ENCODE results near the gene SMC5. TPM values are rescaled to one million over a fixed set of nuclear protein-coding genes. Genes with fewer than 3 reads are reported as not detected.
"Not testable (repeated sequence)": the region's sequence is repeated elsewhere in the genome, so short reads cannot be mapped to it uniquely, and the experiment has no call there.

The SMC5 gene
- polyA plus RNA-seq, 4 donors, result 36.9 to 48.4 (median 42.5) TPM

GRCh38 chr9:70262366-70262765, 3.6 kb downstream of the SMC5 start:
- no peak for DNase-seq (ENCODE audit: low read depth in 4 of 4, low spot score in 3 of 4)

- no peak for DNase-seq (ENCODE audit: low read depth in 4 of 4, low spot score in 3 of 4)
Observed at GRCh38 chr9:70262948-70263347, 4.2 kb downstream of the SMC5 start.

GRCh38 chr9:70263421-70263820, 4.6 kb downstream of the SMC5 start:
- no peak for DNase-seq (ENCODE audit: low read depth in 4 of 4, low spot score in 3 of 4)

GRCh38 chr9:70278305-70278704, 19.5 kb downstream of the SMC5 start:
- no peak for DNase-seq (ENCODE audit: low read depth in 4 of 4, low spot score in 3 of 4)

- DNase-seq (ENCODE audit: low read depth in 4 of 4, low spot score in 3 of 4), result no peak
Observed at GRCh38 chr9:70283848-70284247, 25.1 kb downstream of the SMC5 start.

- DNase-seq (ENCODE audit: low read depth in 4 of 4, low spot score in 3 of 4), result peak in 3 of 4 donors; percentile 28 to 54 (median 30)
Observed at GRCh38 chr9:70285246-70285645, 26.5 kb downstream of the SMC5 start.

- no peak for DNase-seq (ENCODE audit: low read depth in 4 of 4, low spot score in 3 of 4)
Observed at GRCh38 chr9:70285981-70286598, 27.3 kb downstream of the SMC5 start.

GRCh38 chr9:70290626-70291025, 31.8 kb downstream of the SMC5 start:
- DNase-seq (ENCODE audit: low read depth in 4 of 4, low spot score in 3 of 4), result no peak

- no peak for DNase-seq (ENCODE audit: low read depth in 4 of 4, low spot score in 3 of 4)
Observed at GRCh38 chr9:70291446-70291845, 32.7 kb downstream of the SMC5 start.

GRCh38 chr9:70292253-70292652, 33.5 kb downstream of the SMC5 start:
- no peak for DNase-seq (ENCODE audit: low read depth in 4 of 4, low spot score in 3 of 4)

- DNase-seq (ENCODE audit: low read depth in 4 of 4, low spot score in 3 of 4), result no peak
Observed at GRCh38 chr9:70293214-70293613, 34.4 kb downstream of the SMC5 start.

GRCh38 chr9:70297141-70297540, 38.4 kb downstream of the SMC5 start:
- no peak for DNase-seq (ENCODE audit: low read depth in 4 of 4, low spot score in 3 of 4)

- DNase-seq (ENCODE audit: low read depth in 4 of 4, low spot score in 3 of 4), result no peak
Observed at GRCh38 chr9:70298245-70298771, 39.5 kb downstream of the SMC5 start.

GRCh38 chr9:70303268-70303667, 44.5 kb downstream of the SMC5 start:
- no peak for DNase-seq (ENCODE audit: low read depth in 4 of 4, low spot score in 3 of 4)

GRCh38 chr9:70304810-70305209, 46.0 kb downstream of the SMC5 start:
- DNase-seq (ENCODE audit: low read depth in 4 of 4, low spot score in 3 of 4), result no peak

GRCh38 chr9:70315389-70315788, 56.6 kb downstream of the SMC5 start:
- no peak for DNase-seq (ENCODE audit: low read depth in 4 of 4, low spot score in 3 of 4)

GRCh38 chr9:70318002-70318401, 59.2 kb downstream of the SMC5 start:
- DNase-seq (ENCODE audit: low read depth in 4 of 4, low spot score in 3 of 4), result no peak

- DNase-seq (ENCODE audit: low read depth in 4 of 4, low spot score in 3 of 4), result no peak
Observed at GRCh38 chr9:70322096-70322495, 63.3 kb downstream of the SMC5 start.

GRCh38 chr9:70324963-70325362, 66.2 kb downstream of the SMC5 start:
- DNase-seq (ENCODE audit: low read depth in 4 of 4, low spot score in 3 of 4), result no peak

GRCh38 chr9:70328625-70329024, 69.8 kb downstream of the SMC5 start:
- DNase-seq (ENCODE audit: low read depth in 4 of 4, low spot score in 3 of 4), result not testable (repeated sequence)

- peak; percentile 3 to 10 (median 6) for DNase-seq (ENCODE audit: low read depth in 4 of 4, low spot score in 3 of 4)
Observed at GRCh38 chr9:70340572-70340971, 81.8 kb downstream of the SMC5 start.

GRCh38 chr9:70347046-70347445, 88.3 kb downstream of the SMC5 start:
- no peak for DNase-seq (ENCODE audit: low read depth in 4 of 4, low spot score in 3 of 4)

- DNase-seq (ENCODE audit: low read depth in 4 of 4, low spot score in 3 of 4), result no peak
Observed at GRCh38 chr9:70352356-70352755, 93.6 kb downstream of the SMC5 start.

Data from right renal pelvis (tissue), 4 donors.